Activated CD4-positive, alpha-beta T cell treated with anti-CD3 and anti-CD28 coated beads, Interleukin-2, amount 50 U/mL, for 4 hours (primary cell): ENCODE measurements around the gene CPA3.

Experiments
- DNase-seq, 2 experiments: peaks; one replicate each; pipeline ENCODE4 v3.0.0-alpha.2; 2020

CPA3 gene

DNA sequence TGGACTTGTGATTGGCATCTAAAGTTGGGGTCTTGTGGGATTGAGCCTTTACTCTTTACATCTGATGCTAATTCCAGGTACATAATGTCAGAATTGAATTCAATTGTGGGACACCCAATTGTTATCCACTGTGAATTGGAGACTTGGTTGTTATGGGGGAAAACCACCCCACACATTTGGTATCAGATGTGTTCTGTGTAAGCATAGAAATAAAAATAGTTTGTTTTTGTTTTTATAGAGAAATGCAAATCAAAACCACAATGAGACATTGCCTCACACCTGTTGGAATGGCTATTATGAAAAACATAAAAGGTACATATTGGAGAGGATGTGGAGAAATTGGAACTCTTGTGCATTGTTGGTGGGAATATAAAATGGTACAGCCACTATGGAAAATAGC lies 58.5 kb downstream of the CPA3 start:
- no peak for DNase-seq

DNA sequence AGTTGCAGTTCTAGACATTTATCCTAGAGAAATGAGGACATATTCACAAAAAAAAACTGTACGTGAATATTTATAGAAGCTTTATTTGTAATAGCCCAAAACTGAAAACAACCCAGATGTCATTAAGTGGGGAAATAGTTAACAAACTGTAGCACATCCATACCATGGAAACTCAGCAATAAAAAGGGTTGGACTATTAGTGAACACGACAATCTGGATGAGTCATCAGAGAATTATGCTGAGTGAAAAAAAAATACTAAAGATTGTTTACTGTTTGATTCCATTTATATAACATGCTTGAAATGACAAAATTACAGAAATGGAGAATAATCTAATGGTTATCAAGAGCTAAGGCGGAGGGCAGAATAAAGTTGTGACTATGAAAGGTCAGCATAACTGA lies 59.5 kb downstream of the CPA3 start:
- no peak for DNase-seq

DNA sequence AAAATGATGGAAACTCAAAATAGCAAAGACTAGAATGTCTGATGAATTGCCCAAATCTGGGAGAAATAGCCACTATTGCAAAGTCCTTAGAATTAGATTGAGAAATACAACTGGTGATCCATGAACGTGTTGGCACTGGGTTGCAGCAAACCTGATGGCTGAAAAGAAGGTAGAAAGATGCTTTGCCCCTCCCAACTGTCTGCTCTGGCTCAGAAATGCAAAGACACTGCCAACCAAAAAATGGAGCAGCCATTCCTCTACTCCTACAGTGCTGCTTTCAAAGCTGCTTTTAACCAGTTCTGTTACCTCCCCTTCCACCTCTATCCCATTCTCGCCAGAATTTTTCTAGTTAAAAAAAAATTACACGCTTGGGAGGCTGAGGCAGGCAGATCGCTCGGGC lies 60.7 kb downstream of the CPA3 start:
- no peak for DNase-seq

DNA sequence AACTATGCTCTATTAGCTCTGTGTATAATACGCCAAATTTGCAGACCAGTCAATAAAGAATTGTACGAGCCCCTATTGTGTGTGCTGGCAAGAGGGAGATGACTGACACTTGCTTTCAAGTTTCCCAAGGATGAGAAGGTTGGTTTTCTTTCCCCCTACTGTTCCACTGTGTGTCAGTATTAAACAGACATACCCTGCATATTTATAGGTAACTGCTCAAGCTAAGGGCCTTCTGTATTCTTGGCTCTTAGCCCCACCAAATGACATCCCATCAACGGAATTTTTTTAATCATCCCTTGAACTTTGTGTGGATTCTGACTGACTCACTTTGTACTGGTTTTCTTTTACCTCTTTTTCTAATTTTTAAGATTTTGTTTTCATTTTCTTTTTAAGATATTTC lies 65.7 kb downstream of the CPA3 start:
- no peak for DNase-seq

DNA sequence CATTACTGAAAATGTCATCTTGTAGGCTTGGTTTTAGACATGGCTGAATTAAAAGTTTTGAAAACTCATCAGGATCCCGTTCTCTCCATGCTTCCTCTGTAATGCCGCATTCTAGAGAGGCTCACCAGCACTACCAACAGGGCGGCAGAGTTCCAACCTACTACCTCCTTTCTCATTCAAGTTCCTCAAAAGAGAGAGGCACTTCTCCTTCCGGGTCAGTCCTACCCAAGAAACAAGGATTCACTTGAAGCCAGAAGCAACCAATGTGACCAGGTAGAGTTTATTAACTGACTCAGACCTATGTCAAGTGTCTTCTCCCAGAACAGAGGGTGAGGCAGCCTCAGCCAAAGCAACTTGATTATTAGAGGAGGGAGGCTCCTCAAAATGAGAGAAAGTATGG lies 66.5 kb downstream of the CPA3 start:
- no peak for DNase-seq

DNA sequence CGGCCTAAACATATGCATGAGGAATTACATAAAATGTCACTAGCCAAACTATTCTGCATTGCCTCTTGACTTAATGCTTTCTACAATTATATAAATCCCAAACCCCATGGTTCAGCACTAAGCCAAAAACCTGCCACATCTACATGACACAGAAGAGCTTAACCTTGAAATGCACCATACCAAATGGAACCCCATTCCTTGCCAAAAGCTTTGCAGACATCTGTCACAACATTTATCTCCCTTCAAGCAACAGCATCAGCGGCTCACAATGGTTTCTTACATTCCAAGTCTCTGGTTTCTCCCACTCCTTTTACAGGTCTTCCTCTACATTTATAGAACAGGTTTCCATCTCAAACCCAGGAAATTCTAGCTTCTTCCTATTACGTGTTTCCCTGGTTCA lies 67.9 kb downstream of the CPA3 start:
- no peak for DNase-seq

DNA sequence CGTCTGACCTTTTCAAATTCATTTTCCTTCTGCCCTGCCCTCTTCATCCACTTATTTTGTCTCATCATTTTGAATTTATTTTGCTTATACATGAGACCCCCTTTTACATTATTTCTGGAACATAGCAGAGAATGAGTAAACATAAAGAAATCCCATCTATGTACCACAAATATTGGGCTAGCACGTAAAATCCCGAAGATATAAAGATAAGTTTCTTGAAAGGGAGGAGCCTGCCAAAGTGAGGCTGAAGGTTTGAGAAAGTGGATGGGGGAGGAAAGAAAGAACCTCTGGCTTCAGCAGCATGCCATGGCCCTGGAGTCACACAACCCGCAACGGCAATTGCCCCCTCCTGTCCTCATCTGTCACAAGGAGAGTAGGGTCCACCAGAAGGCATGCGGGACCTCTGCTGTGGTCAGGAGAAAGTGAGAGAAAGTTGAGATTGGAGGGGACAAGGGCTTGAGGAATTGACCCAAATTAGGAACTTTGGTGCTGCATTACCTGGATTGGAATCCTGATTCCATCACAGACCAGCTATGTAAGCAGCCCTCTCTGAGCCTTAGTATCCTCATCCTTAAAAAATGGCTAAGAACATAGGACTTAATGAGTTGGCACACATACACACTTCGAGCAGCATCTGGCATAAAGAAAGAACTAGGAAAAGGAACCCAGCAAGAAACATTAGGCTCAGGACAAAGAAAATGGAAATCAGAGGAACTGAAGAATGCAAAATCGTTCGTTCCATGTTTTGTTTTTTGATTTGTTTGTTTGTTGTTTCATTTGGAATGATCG lies 72.6 kb downstream of the CPA3 start:
- DNase-seq: no peak

DNA sequence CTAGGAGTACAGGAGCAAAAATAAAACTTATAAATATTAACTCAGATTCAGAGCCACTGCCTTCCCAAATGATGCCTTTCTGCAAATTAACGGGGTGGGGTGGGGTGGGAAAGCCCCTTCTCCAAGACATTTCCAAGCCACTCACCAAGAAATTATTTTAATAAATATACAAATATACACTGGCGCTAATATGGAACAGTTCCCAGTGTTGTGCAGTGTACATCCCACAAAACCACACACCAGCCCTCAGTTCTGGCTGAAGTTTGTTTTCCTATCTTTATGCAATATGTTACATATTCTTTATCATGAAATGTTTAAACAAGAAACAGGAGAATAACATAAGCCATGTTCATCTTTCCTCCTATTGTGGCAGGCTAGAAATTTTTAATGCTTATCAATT lies 73.2 kb downstream of the CPA3 start:
- DNase-seq: no peak

DNA sequence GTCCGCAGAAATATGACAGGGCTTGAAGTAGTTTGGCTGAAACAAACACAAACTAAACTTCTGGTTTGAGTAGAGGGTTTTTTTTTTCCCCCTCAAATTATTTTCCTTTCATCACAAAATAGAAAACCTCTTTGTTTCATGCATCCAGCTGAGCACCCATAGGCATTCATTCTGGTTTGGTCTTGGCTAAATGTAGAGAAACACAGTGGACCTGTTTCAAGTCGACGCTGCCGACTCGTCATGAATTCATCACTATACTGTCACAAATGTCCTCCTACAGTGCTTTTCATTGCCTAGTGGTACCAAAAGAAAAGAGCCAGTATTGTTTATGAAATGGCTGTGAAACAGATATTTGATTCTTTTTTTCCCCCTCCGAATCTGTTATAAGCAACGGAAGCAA lies 73.8 kb downstream of the CPA3 start:
- DNase-seq: no peak

DNA sequence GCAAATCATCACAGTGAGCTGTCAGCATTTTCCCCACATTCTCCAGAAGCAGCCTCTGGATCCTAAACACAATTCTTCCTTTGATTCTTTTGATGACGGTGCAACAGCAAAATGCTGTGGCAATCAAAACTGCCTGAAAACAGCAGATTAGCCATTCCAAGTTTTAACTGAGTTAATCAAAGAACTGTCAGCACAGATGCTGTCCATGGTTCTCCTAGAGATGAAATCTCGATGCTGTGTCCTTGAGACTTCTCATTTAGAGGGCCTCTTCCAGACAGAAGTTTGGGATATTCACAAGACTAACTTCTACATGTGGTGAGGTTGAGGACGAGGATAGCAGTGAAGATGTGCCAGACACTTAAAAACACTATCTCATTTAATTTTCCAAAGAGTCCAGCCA lies 75.9 kb downstream of the CPA3 start:
- DNase-seq: no peak

DNA sequence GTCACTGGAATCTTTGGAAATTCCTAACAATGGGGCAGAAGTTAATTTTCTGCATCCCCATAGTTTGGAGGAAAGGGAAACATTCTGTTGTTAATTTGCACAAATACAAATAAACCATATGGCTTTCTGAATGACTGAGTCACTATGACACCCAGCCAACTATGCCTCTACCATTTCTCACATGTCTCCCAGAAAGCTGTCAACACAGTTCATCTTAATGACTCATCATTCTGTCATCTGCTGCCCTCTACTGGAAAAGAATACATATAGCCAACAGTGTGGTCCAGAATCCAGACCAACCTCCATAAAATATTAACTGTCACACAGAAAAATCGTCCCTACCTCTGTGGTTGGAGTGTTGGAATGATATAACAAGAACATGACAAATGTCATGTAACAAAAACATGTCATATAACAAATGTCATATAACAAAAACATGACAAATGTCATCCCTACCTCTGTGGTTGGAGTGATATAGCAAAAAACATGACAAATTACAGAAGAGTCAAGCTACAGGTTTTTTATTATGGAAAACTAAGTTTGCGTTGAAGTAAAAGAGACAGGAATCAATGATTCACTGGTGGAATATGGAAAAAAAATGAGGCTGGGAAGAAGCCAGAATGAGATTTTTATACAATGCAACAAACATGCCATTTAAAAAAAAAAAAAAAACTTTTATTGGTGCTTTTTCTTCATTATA lies 78.6 kb downstream of the CPA3 start:
- no peak for DNase-seq

DNA sequence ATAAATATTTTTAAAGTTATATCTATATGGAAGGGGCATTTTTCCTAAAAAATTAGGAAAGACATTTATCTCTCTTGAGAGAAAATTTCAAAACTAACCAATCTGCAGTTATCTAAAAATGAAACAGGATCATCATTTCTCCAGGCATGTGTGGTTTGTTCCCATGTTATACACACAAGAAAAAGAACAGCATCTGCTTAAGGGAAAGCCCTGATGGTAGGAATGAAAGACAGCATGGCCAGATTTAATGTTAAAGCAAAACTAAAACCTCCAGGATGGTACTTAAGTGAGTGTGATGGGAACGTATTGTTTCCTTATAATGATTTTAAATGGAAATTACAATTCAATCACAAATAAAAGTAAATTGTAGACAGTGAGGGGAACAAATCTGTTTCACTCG lies 80.0 kb downstream of the CPA3 start:
- no peak for DNase-seq
